Ramos (cell line): ENCODE measurements around the gene DIP2C.
"Not testable (repeated sequence)": the region's sequence is repeated elsewhere in the genome, so short reads cannot be mapped to it uniquely, and the experiment has no call there.

Experiments
- in situ Hi-C: fragments of 300-500 bp; cut with MboI; formaldehyde crosslinking; loops from one replicate; pipeline ENCODE4 v1.14.3; 2022; ENCODE audit warnings: low sequenced_read_pairs; ENCODE audit not compliant: unreplicated experiment

Gene DIP2C

DNA sequence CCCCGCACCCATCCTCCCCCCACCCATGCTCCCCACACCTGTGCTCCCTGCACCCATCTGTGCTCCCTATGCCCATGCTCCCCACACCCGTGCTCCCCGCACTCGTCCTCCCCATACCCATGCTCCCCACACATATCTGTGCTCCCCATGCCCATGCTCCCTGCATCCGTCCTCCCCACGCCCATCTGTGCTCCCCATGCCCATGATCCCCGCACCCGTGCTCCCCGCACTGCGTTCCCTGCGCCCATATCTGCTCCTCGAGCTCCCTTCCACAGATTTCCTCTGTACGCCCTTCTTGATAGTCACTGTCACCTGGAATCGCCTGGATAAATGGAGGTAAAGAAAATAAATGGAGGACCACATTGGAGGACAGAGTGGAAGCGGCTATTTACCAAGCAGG is 9.9 kb downstream of the DIP2C start:
- in situ Hi-C loops: no loop called here

DNA sequence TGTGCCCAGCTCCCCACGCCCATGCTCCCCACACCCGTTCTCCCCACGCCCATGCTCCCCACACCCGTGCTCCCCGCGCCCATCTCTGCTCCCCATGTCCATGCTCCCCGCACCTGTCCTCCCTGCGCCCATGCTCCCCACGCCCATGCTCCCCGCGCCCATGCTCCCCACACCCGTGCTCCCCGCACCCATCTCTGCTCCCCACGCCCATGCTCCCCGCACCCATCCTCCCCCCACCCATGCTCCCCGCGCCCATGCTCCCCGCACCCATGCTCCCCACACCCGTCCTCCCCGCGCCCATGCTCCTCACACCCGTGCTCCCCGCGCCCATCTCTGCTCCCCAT is 10.8 kb downstream of the DIP2C start:
- in situ Hi-C loops: not testable (repeated sequence)

DNA sequence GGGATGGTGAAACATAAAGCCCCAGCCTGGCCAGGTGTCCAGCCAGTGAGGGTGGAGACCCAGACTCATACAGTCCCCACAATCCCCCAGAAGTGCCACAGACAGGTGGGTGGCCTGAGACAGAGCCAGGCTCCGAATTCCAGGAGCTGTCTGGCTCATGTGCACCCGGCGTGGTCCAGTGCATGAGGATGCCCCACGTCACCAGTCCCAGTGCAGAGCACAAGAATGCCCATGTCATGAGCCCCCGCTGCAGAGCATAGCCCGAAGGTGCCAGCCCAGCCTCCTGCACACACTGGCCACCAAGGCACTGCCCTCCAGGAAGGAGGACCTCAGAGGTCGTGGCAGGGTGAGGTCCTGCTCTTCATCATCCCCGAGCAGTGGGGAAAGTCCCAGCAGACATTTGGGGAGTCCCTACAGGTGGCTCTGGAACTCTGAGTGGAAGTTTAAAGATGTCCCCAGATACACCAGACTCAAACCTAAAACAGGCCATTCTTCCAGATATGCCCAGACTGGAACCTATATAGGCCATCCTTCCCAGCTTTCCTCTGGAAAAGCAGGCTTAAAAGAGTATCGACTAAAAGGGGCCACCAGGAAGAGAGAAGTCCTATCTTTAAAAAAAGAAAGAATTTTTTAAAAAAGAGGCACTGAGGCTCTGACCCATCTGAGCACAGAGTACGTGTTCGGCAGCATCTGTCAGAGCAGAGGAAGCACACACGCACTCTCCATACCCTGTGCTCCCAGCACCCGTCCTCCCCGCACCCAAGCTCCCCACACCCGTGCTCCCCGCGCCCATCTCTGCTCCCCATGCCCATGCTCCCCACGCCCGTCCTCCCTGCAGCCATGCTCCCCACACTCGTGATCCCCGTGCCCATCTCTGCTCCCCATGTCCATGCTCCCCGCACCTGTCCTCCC is 11.5 kb downstream of the DIP2C start:
- in situ Hi-C loops: no loop called here

DNA sequence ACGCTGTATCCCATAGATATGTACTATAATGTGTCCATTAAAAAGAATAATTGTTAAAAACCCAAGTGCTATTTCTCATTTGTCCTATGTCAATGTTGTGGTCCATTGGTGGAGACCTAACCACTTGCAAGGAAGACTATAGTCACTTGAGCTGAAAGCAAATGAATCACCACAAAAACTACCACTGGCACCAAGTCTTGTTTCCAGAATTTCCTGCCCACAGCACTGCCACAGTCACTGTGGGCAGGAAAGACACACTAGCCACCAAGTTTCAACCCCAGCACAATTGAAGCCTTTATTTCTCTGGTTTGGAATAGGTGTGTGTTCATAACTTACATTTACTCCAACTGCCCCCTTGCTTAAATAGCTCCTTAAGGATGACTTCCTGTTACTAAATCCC is 12.4 kb downstream of the DIP2C start:
- in situ Hi-C loops: no loop called here

DNA sequence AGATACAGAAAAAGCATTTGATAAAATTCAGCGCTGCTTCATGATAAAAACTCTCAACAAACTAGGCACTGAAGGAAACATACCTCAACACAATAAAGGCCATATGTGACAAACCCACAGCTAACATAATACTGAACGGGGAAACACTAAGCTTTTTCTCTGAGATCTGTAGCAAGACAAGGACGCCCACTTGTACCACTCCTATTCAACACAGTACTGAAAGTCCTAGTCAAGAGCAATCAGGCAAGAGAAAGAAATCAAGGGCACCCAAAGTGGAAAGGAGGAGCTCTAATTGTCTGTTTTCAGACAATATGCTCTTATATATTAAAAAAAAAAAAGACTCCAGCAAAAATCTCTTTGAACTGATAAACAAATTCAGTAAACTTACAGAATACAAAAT is 13.3 kb downstream of the DIP2C start:
- in situ Hi-C loops: no loop called here

DNA sequence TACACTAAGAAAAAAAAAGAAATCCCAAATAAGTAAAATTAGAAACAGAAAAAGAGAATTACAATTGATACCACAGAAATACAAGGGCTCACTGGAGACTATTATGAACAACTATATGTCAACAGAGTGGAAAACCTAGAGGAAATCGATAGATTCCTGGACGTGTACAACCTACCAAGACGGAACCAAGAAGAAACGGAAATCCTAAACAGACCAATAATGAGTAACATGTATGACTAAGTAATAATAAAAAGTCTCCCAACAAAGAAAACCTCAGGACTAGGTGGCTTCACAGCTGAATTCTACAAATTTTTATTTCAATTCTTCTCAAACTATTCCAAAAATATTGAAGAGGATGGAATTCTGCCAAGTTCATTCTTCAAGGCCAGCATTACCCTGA is 13.9 kb downstream of the DIP2C start:
- in situ Hi-C loops: no loop called here

DNA sequence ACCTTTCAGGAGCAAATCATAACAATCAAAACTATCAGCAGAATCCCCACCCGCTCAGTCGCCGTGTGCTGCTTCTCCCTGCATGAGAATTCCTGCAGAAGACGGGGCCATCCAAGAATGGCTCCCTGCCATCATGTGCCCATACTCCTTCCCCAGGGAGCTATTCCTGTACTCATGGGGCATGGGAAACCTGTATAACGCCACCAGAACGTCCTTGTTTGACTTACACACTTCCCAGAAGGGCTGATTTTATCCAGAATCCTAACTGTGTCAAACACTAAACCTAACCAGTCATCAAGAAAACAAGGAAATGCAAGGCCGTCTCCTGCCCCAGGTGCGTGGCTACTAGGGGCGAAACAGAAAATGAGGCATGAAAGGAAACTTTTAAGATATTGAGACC is 16.0 kb downstream of the DIP2C start:
- in situ Hi-C loops: no loop called here

DNA sequence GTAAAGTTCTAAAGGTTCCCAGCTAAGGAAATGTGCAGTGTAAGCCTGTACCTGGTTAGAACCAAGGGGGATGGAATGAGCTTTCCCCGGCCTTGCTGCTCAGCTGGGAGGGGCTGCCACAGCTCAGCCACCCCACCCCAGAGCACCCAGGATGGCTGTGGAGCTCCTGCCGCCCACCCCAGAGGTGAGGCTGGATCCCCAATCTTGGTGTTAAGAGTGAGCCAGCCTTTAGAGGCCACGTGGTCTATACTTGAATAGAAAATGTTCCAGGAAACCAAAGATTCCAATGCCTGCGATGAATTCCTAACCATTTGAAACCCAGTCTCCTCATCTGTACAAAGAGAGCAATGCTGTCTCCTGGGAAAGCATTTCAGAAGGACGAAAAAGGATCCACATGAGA is 16.5 kb downstream of the DIP2C start:
- in situ Hi-C loops: no loop called here

DNA sequence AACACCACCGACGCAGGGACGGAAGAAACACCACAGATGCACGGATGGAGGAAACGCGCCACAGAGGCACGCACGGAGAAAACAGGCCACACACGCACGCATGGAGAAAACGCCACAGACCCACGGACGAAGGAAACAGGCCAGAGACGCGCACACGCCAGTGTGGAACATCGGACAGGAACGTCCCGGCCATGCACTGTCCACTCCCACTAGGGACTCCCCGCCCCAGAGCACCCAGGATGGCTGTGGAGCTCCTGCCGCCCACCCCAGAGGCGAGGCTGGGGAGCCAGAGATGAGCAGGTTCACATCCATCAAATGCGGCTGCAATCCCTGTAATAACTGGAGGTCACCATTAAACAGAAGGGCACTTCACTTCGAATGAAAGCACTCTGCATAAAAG is 17.3 kb downstream of the DIP2C start:
- in situ Hi-C loops: no loop called here

DNA sequence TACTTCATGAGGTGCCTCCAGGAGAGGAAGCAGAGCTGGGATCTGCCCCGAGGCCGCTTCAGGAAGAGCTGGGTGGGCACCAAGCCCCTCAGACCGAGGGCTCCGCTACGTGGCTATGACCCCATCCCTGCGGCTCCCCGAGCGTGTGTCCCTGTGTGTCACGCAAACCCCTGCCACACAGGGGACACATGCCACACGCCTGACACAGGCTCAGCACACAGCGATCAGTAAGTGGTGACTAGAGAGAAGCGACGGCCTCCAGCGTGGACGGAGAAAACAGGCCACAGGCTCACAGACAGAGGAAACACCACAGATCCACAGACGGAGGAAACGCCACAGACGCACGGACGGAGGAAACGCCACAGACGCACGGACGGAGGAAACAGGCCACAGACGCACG is 18.5 kb downstream of the DIP2C start:
- in situ Hi-C loops: no loop called here

DNA sequence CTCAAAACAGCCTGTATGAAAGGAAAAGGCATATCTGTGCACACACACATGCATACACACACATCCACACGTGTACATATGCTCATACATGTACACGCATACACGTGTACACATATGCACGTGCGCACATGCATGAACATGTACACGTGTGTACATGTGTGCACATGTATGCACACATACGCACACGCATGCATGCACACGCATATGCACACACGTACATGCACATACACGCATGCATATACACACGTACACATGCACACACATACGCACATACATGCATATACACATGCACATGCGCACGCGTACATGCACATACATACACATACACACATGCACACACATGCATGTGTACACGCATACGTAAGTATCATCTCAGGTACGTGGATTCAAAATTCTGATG is 19.4 kb downstream of the DIP2C start:
- in situ Hi-C loops: no loop called here

DNA sequence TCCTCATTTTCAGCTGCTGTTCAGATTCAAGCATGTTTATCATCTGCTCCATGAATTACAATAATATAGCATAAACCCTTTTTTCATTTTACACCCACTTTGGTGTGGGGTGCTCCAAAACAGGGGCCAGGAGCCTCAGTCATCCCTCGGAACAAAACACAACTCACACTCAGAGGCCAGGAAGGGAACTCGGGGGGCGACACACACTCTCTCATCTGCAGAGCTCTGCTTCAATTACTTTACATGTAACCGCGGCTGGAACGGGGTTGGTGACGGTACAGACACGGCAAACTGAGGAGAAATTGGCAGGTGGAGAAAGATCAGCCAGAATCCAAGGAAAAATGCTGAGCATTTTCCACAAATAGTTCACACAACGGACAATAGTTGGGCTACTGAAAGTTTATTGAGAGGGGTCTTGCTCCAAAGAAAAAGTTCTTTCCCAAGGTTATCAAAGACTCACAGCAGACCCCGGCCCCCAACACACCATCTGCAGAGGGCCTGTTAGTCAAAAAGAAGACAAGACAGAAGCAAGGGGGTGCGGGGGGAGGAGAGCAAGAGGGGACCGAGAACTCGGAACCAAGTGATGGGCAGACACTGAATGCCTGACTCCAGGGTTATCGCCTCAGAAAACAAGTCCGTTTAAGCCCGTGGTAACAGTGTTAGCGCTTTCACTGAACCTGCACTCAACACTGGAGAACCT is 20.5 kb downstream of the DIP2C start:
- in situ Hi-C loops: no loop called here

DNA sequence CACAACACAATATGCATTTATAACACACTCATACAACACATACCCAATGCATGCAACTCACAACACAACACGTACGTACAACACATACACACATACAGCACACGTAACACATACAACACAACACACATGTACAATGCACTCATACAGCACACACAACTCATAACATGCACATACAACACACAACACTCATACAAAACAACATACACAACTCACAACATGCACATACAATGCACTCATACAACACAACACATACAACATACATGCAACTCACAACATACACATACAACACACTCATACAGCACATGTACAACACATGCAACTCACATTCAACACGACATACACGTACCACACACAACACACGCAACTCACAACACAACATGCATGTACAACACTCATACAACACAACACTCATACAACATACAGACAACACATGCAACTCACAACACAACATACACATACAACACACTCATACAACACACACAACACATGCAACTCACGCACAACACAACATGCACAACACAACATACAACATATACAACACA is 21.8 kb downstream of the DIP2C start:
- in situ Hi-C loops: no loop called here

DNA sequence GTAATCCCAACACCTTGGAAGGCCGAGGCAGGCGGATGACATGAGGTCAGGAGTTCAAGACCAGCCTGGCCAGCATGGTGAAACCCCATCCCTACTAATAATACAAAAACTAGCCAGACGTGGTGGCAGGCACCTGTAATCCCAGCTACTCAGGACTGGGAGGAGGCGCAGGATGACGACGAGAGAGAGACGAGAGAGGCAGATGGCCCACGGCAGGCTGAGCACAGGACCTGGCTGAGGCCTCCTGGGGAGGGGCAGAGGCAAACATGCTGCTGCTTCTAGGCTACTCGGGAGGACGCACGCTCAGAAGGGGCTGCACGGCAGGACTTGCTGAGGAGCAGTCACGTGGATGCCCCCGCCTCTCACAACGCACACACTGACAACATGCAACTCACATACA is 22.4 kb downstream of the DIP2C start:
- in situ Hi-C loops: no loop called here

DNA sequence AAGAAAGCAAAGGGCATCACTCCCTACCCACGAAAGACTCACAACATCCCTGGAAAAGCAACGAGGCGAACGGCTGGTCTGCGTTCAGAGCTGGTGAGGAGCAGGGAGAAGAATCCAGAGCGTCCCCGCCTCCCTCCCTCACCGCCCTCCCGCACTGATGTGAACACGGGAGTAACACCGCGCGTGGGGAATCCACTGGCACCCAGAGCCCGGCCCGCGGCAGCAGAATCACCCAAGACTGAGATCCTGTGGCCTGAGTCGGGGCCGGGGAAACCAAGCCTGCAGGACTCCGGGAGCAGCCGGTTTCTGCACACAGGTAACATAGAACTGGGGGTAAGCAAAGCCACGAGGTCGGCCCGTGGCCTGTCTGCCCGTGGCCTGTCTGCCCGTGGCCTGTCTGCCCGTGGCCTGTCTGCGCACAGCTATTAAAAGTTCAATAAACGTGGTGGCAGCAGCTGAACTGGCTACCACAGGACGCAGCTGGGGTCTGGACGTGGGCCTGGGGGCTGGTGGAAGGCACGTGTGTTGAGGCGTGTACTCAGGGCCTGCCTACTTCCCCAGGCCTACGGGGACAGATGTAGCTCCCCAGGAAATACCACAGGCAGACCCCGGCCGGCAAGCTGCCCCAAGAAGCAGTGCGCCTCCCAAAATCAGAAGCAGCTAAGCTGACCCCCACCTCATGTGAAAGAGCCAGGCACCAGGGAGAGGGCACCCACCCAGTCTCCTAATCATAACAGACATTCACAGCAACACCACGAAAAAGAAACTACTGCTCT is 23.0 kb downstream of the DIP2C start:
- in situ Hi-C loops: no loop called here

DNA sequence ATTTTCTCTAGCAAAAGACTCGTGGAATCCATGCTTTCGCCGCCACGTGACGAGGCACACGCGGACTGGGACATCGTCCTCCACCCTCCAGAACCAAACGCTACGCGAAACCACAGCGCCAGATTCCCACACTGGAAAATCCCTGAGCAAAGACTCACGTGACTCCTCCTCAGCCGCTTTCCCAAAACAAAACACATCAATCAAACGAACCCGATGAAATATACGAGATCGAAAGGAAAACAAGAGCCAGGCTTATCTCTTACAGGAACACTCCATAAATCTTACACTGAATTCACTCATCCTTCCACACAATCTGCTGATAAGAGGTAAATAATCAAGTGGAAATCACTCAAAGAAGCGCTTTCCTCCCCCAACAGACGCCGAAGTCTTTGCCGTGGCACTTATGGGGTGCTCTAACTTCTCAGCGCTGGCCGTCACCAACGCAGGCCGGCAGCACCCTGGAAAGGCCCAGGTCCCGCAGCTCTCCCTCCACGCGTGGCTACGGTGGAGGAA is 23.8 kb downstream of the DIP2C start:
- in situ Hi-C loops: no loop called here

DNA sequence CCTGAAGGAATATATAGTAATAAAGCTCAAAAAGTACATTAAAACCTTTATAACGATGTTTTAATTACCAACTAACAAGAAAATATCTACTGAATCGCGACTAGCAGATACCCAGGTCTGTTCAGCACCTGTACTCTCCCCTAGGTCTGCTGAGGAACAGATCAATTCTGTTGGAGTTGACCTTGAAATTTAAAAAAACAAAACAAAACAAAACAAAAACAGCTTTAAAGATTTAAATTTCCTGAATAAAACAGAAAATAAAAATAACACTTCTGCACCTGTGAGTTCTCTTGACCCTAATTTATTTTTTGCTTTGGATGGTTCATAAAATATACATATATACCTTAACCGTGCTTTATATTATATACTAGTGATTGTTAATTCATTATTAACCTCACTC is 24.6 kb downstream of the DIP2C start:
- in situ Hi-C loops: no loop called here

DNA sequence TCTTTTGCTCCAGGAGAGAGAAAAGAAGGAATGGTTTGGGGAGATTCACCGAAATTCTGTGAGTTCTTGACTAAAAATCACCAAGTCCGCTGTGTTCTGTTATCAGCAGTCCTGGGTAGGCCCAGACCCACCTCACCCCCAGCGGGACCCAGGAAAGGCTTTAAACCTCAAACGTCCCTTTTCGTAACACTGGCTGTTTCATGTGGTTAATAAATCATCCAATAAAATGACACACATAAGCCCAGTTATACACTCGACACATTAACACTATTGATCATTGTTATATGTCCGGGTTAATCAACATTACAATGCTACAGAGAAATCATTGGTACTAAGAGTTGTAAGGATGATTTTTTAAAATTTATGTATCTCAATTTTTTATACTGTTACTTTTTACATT is 25.2 kb downstream of the DIP2C start:
- in situ Hi-C loops: no loop called here

DNA sequence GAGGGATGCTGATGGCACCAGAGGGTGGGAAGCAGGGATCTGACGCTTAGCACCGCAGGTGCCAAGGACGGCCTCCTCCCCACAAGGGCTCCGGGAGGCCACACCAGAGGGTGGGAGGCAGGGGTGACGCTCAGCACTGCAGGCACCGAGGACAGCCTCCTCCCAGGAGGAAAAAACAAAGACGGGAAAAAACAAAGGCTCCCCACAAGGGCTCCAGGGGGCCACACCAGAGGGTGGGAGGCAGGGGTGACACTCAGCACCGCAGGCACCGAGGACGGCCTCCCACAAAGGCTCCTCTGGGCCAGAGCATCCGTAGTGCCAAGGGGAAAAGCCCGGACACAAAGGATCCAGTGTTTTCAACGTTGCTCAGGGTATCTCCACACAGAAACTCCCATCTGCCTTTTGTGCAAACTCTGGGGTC is 25.6 kb downstream of the DIP2C start:
- in situ Hi-C loops: no loop called here

DNA sequence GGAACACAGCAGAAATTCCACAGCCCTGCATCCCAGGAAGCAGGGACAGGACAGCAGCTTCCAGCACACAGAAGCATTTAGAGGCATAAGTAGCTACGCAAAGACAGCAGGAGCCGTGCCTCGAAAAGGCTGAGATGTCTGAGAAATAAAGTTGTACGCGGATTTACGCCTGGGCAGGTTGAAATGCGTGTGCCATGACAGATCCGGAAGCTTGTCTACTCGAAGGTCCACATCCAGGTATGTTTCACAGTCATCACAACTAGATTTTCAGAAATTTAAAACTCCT is 26.1 kb downstream of the DIP2C start:
- in situ Hi-C loops: no loop called here
